Psoas muscle (tissue), 8 donors: ENCODE data around the gene TNNI3K. TPM values are rescaled to one million over a fixed set of nuclear protein-coding genes. Genes with fewer than 3 reads are reported as not detected.

Experiments
- ATAC-seq, 4 donors: fragments of 200-7000 bp; cut with Tn5 transposase; one replicate each; pipeline ENCODE4 v1.9.1; 2020; ENCODE audit warnings: moderate library complexity in 3 of 4, mild to moderate bottlenecking in 2 of 4
- DNase-seq, 2 donors: peaks; one replicate each; pipeline ENCODE4 v3.0.0-alpha.2; 2020
- H3K27ac ChIP-seq: fragments of 200-600 bp; one replicate; pipeline ENCODE4 v1.8.0; 2022
- H3K27me3 ChIP-seq, 3 donors: fragments of 200-600 bp in 1 of 3; one replicate each; pipeline versions ENCODE4 v1.6.1 to v1.8.0; 2013 to 2022; ENCODE audit warnings: low read length in 2 of 3, mild to moderate bottlenecking in 2 of 3, moderate library complexity in 1 of 3; ENCODE audit not compliant: insufficient read depth in 3 of 3
- H3K36me3 ChIP-seq, 2 donors: fragments of 200-600 bp in 1 of 2; one replicate each; pipeline versions ENCODE4 v1.6.1 to v1.8.0; 2013 to 2022; ENCODE audit warnings: low read depth in 1 of 2, mild to moderate bottlenecking in 1 of 2, moderate library complexity in 1 of 2; ENCODE audit not compliant: insufficient read depth in 1 of 2
- H3K4me1 ChIP-seq: fragments of 200-600 bp; one replicate; pipeline ENCODE4 v1.8.0; 2022
- H3K4me3 ChIP-seq: fragments of 200-600 bp; one replicate; pipeline ENCODE4 v1.8.0; 2022; ENCODE audit warnings: mild to moderate bottlenecking
- H3K9me3 ChIP-seq: fragments of 200-600 bp; one replicate; pipeline ENCODE4 v1.8.0; 2022
- WGBS, 3 donors: extraction: QIAGEN DNeasy Blood & Tissue Kit; methylation state at CpG; one replicate each; pipeline versions ENCODE4 v1.1.6 to v1.1.7; 2013; 5-methylcytosine and 5-hydroxymethylcytosine counted together
- intact Hi-C, 2 donors: fragments of 100-400 bp; cut with DNase I; formaldehyde crosslinking; loops; one replicate each; pipeline versions ENCODE4 v1.11.0 to v1.14.2; 2022
- polyA plus RNA-seq, 3 donors: library from polyadenylated mRNA; stranded (reverse); fragments of 200-250 nt; gene quantifications; one replicate each; pipeline ENCODE4 v1.2.3, GENCODE V29; 2013
- total RNA-seq, 4 donors: library from RNA; stranded (reverse); fragmentation: NEBNext Ultra II Directional in 2 of 4; extraction: Animal tissue kit (Norgen Biotek cat#: 25700) in 2 of 4; gene quantifications; one replicate each; pipeline versions ENCODE4 v1.2.1 to v1.2.4, GENCODE V29; 2021 to 2023
- TF ChIP-seq, protein P1 (sequence below): fragments of 200-600 bp; IDR thresholded peaks from one replicate; pipeline ENCODE4 v1.8.0; 2022; ENCODE audit warnings: antibody characterized with exemption
- donor health status: healthy with polysubstance abuse.
- donor health status: DM: no; HTN: no; CAD: no; lungs with moderate emphysema.
- donor health status: Bipolar disorder and iron deficiency.
- donor health status: healthy.
- donor health status: DM: yes; HTN: yes; CAD: no.
- donor health status: DM: no; HTN: no; CAD: no.
- donor health status: DM: no; HTN: no; CAD: no.
- donor health status: DM: yes; HTN: yes; CAD: no.

Gene TNNI3K
- total and polyA plus RNA-seq, 7 donors: 0.12 to 2.4 (median 1.2) TPM

DNA sequence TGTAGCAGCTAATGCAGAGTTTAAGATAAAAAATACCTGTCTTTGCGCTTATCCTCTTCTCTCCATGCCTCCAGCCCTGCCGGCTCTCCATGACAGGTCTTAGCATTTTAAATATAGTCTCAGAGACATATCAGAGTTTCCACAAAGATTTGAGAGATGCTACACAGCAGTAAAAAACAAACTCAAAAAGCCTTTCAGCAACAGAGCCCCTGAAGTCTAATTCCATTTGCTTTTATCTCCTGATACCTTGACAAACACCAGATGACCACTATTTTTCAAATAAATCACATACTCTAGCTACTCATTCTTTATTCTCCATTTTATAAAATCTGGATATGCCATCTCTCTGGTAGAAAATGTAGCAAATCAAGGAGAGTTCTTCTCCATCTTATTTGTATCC is 356.8 kb downstream of the TNNI3K start:
- no peak for DNase-seq
- no peak for ATAC-seq
- WGBS, 3 donors: 73 to 80% (median 78%) methylated on average over 2 of the region's 2 CpGs

DNA sequence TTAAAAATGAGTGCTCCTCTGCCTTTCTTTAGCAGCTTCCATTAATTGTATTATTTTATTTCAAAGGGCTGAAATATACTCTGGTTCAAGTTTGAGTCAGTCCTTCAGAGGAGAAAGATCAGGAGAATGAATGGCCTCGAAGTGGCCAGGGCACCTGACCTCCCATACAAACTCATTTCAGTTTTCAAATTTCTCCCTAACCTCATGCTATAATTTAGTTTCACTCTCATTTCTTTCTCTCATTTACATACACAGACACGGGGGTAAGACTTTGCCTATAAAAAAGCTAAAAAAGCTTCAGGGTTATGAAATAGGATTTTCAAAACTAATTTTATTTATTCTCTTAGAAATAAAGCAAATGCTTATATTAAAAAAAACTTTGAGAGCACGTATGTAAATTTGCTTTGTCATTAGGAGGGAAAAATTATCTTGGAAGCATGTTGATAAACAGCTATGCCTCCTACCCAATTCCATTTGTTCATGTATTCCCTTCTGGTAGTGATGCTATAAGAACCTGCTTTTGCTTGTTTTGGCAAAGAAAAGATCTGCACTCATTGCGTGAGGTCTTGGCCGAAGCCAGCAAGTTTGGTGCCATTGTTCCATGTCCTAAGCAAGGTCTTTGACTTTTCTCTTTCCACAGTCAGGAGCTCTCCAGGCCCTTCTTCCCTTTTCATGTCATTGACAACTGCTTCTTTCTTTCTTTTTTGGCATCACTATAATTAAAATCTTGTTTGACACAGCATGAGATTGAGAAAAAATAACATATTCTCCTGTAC is 357.6 kb downstream of the TNNI3K start:
- Histone ChIP-seq H3K27me3 (no peaks in the 10 kb centered on the region), H3K9me3 (no peaks in the 10 kb centered on the region), H3K4me1 (no peaks in the 10 kb centered on the region), H3K27ac (no peak overlapping the region), H3K36me3 (no peaks in the 10 kb centered on the region), H3K4me3 (no peak overlapping the region)
- DNase-seq (no peak), ATAC-seq (no peak)
- intact Hi-C loops: no loop called here
- WGBS, 3 donors: 67 to 78% (median 72%) methylated on average over 5 of the region's 5 CpGs
- TF ChIP-seq, protein P1, sequence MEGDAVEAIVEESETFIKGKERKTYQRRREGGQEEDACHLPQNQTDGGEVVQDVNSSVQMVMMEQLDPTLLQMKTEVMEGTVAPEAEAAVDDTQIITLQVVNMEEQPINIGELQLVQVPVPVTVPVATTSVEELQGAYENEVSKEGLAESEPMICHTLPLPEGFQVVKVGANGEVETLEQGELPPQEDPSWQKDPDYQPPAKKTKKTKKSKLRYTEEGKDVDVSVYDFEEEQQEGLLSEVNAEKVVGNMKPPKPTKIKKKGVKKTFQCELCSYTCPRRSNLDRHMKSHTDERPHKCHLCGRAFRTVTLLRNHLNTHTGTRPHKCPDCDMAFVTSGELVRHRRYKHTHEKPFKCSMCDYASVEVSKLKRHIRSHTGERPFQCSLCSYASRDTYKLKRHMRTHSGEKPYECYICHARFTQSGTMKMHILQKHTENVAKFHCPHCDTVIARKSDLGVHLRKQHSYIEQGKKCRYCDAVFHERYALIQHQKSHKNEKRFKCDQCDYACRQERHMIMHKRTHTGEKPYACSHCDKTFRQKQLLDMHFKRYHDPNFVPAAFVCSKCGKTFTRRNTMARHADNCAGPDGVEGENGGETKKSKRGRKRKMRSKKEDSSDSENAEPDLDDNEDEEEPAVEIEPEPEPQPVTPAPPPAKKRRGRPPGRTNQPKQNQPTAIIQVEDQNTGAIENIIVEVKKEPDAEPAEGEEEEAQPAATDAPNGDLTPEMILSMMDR: no peak

More for the DNA sequence above, 356.8 kb downstream of the TNNI3K start:
- no peaks in the 10 kb centered on the region for H3K27me3 ChIP-seq
- TF ChIP-seq, protein P1: no peak
- H3K9me3 ChIP-seq: no peaks in the 10 kb centered on the region
- H3K36me3 ChIP-seq: no peaks in the 10 kb centered on the region
- H3K27ac ChIP-seq: no peak overlapping the region
- no peaks in the 10 kb centered on the region for H3K4me1 ChIP-seq
- H3K4me3 ChIP-seq: no peak overlapping the region
- intact Hi-C loops: no loop called here

Other genes with a start within 250 kb of the TNNI3K start
- 1 to 10 TPM in 1 of 4 donors, under 1 TPM in 3; 0.19 to 1.2 (median 0.52) TPM for gene LRRIQ3, start 37.2 kb upstream of the TNNI3K start, total RNA-seq
- gene LRRIQ3, start 37.2 kb upstream of the TNNI3K start, polyA plus RNA-seq: 1 to 10 TPM in 1 of 3 donors, under 1 TPM in 2; 0.44 to 1.3 (median 0.45) TPM
- gene FPGT, start 37.1 kb upstream of the TNNI3K start, total RNA-seq: 1 to 10 TPM; 4.3 to 9.4 (median 6.5) TPM
- 1 to 10 TPM; 2.7 to 9.3 (median 3.7) TPM for gene FPGT, start 37.1 kb upstream of the TNNI3K start, polyA plus RNA-seq